Activated CD4-positive, alpha-beta T cell treated with anti-CD3 and anti-CD28 coated beads, Interleukin-2, amount 50 U/mL, for 1 hour (primary cell): Measurements from ENCODE around the gene MAST4.

Experiments
- DNase-seq: peaks from one replicate; pipeline ENCODE4 v3.0.0-alpha.2; 2020

The MAST4 gene

GRCh38 chr5:67200809-67201562 is 604.8 kb downstream of the MAST4 start:
- DNase-seq = no peak

GRCh38 chr5:67201897-67202549 is 605.8 kb downstream of the MAST4 start:
- DNase-seq = no peak

DNA sequence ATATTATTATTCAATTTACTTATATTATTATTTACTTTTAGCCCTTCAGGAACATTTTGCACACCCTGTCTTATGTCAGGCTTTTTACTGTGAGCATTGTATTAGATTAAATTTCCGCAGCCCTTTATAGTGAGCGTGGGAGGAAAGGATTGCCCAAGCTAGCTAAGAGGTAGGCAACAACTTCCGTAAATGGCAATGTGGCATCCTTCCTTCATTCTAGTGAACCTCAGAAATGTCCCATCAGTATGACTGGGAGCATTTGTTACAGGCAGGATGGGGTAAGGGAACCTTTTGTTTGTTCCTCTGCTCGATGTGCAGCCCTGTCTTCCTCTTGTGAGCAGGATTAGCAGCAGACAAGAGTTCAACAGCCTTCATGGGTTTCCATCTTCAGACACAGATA is 606.6 kb downstream of the MAST4 start:
- DNase-seq = no peak

GRCh38 chr5:67203701-67204074 is 607.5 kb downstream of the MAST4 start:
- no peak for DNase-seq

DNA sequence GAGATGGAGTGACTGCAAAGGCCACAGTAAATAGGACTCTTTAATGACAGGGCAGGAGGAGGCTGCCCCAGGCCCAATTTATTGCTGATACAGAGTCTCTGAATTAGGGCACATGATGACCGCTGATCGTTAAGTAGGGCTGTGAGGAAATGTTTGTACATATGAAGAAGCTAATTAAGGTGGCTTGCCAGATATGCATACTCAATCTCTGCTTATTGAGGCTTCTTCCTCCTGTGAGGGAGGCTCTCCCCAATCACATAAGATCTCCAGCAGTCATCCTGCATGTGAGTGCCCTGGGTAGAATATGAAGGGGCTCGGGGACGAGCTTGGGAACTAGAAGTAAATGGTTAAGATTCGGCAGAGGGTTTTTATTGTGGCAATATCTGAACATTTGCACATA is 608.6 kb downstream of the MAST4 start:
- DNase-seq = no peak

DNA sequence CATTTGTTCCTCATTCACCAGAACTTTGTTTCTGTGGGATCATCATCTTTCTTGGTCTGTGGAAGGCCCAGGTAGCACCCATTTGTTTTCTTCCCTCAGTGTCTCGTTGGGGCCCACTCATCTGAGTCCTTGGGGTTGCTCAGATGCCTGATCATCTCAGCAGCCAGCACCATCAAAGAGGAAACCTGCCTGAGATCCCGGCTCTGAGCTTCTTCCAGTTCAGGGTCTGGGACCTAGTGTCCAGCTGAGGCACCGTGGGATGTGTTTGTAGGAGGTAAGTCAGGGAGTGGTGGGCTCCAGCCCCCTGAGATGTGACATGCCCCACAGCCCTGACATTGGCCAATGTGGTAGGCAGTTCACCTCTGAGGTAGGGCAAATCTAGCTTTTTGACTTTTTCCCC is 609.8 kb downstream of the MAST4 start:
- no peak for DNase-seq

GRCh38 chr5:67206461-67206860 is 610.3 kb downstream of the MAST4 start:
- no peak for DNase-seq

DNA sequence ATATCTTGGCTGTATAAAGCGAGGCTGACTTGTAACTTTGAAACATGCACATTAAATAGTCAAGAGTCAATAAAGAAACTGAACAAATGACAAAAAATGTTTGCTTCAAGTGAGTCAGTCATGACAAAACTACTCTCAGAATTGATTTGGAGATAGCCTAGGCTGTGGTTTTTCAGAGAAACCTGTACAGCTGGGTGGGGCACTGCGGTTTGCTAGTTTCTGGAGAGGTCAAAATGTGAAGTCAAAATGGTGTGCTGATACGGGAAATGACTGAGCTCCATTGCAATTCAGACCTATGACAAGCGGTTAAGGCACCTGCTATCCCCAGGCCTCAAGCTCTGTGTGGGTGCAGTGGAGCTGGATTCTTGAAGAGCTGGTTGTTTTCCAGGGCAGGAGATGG is 610.7 kb downstream of the MAST4 start:
- DNase-seq = peak; percentile 77

DNA sequence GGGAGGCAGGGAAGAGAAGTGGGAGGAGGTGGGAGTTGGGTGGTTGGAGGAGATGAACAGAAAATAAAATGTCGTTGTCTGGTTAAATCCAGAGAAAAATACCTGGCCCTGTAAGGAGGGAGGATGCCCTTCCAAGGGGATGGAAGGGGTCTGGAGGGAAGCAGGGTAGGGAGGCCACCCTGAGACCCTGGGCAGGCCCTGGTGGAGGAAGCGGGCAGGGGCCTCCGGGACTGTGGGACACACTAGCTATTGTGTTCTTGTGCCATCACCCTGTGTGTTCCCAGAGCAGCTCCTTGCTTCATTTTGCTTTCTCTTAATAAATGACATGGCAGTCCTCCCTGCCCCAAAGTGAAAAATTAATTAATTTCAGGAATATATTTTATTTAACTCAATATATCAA is 612.2 kb downstream of the MAST4 start:
- DNase-seq = no peak

DNA sequence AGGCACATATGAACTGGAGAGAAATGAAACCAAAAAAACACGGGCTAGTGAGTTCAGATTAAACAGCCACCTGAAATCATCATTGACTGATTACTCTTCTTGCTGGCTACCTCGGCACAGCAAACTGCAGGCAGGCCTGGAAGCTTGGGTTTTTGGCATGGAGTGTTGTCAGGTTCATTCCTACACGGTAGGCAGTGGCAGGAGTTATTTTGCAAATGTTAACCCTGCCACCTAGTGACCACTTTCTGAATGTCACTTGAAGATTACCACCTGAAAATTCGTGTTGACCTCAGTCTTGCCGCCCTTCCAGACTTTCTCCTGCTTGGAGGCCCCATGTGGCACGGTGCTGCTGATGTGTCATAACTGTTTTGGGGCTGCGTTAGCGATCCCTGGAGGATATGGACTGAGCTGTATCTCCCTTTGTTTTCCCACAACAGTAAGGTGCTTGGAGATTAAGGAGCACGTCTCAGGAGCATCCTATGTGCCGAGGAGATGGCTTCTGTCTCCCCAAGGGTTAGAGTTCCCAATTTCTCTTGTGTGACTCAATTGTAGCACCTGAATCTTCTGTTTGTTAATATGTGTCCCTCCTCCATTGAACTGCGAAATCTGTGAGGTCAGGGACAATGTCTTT is 613.1 kb downstream of the MAST4 start:
- peak; percentile 46 for DNase-seq

GRCh38 chr5:67211926-67212325 is 615.7 kb downstream of the MAST4 start:
- no peak for DNase-seq

- no peak for DNase-seq
Observed at GRCh38 chr5:67214036-67214435, 617.8 kb downstream of the MAST4 start.

DNA sequence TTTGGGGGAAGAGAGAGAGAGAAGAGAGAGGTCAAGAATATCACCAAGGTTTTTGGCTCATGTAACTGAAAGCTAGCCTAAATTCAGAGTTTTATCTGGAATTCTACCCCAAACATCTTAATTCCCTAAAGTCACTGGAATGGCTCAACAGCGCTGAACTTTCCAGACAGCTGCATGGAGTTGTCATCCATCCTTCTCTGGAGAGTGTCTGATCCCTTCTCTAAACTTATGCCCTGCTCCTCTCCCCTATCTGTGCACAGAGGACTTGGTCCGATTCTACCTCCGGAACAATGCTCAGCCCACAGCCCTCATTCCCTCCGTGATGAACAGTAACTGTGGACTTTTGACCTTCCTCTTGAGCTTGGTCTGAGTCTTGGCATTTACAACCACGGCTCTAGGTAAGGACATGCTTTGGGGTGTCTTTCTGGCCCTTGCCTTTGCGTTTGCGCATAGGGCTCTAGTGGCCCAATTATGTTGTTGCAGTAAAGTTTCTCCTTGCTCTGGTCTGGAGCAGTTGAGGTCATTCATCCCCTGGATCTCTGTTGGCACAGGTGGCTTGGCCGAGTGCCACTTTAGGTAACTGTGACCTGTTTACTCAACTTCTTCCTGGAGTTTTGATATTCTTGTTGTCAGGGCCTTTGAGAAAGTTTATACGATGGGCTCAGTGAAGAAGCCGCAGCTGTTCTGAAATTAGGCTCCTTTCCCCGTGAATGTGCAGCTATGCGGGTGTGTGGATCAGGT is 618.7 kb downstream of the MAST4 start:
- DNase-seq = no peak

GRCh38 chr5:67215519-67216471 is 619.6 kb downstream of the MAST4 start:
- peak; percentile 63 for DNase-seq

GRCh38 chr5:67216564-67216963 is 620.4 kb downstream of the MAST4 start:
- no peak for DNase-seq
